Measurements from ENCODE around the gene LITAF.

Gene LITAF

DNA sequence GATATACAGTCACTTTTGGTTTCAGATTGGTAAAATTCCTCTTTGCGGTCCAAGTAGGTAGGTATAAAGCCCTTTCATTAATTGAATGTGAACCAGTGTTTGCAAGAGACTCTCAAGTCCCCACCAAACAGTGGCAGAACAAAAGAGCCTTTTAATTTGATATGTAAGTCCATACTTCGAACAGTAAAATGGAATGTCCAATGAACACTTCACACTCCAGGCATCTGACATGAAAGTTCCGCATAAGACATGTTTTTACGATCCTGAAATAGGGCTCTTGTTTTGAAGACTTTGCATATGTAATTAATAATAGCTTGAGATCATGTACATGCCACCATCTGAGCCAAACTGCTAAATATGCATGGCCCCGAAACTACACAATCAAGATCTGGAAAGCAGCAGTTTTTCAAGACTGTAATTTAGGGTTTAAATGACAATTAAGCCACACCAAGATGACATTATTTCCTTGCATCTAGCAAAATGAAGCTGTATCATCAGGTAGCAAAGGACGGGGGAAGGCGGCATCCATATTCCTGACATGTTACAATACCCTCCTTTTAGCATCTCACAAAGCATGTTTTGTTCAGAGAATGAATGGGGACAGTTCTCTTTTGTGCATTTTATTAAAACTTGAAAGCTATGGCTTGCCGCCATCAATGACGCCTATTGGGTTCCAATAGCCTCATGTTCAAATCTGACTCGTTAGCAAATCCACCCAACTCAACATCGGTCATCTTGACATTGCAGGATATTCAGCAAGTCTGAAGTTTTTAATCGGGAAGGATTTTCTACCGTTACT lies 39.4 kb downstream of the LITAF start:
- no peak for DNase-seq

DNA sequence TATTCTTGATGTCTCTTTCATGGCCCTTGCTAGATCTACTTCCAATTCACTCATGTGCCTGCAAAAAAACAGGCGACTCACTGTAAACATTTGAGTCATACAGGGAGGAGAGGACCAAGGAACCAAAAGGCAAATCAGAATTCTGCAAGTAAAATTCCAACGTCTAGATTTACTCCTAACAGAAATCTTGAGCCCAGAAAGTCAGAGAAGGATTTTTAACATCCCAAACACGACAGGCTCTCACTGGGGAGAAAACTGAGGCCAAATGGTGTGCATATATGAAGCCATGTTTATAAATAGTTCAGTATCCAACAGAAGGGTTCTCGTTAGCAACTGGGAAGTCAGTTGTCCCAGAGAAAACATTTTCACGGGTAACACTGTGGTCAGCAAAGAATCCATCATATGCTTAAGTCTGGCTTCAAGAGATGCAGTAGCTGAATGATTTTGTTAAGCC lies 40.1 kb downstream of the LITAF start:
- no peak for DNase-seq

DNA sequence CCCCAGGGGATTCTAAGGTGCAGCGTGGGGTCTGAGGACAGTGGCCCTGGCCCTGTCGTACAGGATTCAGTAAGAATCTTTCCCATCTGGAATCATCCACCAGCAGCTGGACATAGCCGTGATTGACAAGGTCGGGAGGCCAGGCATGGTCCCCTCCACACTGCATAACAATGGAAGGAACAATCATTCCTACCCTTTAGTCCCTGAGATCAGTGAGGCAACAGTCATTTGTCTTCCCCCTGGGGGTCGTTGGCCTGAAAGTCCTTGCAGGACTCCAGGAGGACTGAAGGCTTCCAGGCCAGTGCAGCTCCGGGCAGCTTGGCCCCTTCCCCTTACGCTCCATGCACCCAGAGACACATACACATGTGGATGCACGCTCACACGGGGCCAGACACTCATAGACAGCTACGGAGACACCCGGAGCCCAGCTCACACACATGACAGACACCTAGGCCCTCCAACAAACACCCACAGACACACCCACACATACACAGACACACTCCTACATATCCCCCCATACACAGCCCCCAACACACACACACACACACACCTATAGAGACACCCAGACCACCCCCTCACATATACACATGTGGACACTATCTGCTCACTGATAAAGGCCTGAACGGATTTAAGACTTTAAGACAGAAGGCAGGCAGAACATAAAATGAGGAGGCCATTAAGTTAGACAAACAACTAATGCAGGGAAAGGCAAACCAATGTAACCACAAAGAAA lies 42.9 kb downstream of the LITAF start:
- DNase-seq, result no peak

DNA sequence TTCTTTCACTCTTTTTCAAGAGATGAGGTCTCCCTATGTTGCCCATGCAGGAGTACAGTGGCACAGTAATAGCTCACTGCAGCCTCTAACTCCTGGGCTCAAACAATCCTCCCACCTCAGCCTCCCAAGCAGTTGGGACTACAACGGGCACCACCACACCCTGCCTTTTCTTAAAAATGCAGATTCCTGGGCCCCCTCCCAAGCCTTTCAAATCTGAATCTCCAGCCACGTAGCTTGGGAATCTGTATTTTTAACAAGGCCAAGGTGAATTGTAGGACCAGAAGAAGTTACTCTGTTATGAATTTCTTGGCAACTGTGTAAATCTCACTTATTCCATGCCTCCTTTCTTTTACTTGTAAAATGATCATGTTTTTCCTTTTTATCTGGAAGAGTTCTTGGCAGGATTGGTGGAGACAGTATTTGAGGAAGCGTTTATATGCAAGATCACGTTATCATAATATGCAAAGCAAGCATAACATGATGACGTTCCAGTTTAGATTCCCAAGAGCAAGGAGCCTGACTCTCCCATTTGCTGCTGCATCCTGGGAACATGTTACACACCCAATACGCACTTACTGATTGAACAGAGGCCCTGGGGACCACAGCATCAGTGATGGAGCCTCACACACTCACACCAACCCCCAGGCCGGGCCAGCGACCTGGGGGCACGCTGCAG lies 44.5 kb downstream of the LITAF start:
- DNase-seq, result no peak

DNA sequence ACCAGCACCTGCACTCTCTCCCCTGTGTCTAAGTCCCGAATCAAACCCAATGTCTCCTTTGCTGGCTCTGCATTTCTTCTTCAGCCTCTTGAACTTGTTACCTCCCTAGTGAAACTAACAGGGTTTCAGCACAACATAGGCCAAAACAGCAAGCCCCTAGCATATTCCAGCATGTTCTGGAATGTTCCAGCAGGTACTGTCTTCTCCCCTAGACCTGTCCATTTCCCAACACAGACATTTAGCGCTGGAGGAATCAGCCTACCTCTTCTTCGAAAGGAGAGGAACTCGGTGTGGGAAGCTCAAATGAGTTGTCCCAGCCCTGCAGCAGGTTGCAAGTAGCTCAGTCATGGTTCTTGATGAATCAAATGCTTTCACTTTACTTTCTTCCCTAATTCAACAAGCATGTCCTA lies 47.1 kb downstream of the LITAF start:
- no peak for DNase-seq

DNA sequence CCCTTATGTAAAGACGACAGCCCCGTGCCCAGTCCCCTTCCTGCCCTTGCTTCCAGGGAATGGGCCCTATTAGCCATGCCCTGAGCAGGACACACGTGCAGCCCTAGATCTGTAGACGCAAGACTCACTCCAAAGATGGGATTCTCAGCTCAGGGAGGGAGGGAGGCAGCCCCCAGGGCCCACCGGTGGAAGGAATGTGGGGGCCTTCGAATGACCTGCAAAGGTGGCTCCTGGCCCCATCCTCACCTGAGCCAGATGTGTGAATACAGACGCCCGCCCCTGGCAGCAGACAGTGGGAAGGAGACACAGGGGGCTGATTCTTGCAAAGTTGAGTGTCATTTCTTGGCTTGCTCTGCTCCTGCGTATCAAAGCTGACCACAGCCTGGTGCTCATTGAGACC lies 47.8 kb downstream of the LITAF start:
- DNase-seq, result no peak

DNA sequence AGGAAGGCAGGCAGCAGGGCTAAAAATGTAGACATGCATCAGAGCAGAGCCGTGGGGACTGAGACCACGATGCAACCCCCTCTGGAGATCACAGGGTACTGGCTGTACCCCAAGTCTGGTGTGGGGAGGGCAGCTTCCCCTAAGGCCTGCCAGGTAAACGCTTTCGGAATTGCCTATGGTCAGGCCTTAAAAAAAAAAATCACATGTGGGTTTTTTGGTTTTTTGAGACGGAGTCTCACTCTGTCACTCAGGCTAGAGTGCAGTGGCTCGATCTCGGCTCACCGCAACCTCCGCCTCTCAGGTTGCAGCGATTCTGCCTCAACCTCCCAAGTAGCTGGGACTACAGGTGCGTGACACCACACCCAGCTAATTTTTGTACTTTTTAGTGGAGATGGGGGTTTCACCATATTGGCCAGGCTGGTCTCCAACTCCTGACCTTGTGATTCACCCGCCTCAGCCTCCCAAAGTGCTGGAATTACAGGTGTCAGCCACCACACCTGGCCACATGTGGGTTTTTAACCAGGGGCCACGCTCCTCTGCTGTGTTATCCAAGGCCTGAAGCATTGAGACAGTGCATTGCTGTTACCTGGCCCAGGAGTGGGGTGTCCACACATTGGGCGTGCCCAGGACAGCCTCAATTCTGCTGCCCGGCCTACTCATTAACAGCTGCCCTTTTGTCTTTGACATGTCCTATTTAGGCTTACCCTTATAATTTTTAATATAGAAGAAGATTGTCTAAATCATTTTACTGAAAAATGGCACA lies 50.4 kb downstream of the LITAF start:
- no peak for DNase-seq

DNA sequence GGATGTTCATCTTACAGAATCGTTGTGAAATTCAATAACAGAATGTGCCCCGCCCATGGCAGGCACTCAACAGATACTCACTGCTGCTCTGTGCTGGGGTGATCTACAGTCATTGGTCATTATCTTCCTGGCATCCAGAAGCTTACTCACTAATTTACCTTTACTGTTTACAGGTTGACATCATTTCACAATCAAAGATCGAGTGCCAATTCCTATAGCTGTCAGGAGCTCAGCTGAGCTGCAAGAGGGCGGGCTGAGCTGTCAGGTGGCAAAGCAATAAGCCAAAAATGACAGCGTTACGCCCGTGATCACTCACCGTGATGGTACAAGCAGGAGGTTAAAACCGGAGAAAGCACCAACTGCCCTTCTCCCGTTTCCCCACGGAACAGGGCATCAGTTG lies 51.2 kb downstream of the LITAF start:
- no peak for DNase-seq

DNA sequence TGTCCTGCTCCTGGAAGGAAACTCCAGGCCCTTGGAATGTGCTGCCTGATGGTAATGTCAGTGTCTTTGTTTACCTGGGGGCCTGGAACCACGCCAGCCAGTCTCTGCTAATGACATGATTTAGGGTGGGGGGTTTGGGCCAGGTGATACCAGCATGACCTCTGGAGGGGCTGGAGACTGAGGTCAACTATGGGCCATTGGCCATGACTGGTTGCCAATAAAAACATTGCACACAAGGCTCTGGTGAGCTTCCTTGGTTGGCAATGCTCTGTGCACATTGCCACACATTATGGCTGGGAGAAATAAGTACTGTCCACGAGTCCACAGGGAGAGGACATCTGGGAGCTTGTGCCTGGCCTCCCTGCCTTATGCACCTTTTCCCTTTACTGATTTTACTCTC lies 52.5 kb downstream of the LITAF start:
- DNase-seq, result no peak

DNA sequence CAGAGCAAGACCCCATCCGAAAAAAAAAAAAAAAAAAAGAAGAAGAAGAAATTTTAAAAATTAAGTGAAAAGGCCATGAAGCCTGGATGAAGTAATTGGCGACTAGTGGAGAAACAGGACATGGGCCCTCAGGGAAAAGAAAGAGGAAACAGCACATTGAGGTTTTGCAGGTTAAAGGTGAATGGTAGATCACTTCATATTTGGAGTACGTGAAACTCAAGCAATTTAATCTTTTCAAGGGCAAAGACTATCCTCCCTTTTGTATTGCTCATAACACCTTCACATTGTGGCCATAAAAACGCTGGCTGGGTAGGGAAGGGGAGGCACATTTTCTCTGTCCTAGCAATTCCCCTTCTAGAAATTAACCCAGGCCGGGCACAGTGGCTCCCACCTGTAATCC lies 53.1 kb downstream of the LITAF start:
- no peak for DNase-seq

DNA sequence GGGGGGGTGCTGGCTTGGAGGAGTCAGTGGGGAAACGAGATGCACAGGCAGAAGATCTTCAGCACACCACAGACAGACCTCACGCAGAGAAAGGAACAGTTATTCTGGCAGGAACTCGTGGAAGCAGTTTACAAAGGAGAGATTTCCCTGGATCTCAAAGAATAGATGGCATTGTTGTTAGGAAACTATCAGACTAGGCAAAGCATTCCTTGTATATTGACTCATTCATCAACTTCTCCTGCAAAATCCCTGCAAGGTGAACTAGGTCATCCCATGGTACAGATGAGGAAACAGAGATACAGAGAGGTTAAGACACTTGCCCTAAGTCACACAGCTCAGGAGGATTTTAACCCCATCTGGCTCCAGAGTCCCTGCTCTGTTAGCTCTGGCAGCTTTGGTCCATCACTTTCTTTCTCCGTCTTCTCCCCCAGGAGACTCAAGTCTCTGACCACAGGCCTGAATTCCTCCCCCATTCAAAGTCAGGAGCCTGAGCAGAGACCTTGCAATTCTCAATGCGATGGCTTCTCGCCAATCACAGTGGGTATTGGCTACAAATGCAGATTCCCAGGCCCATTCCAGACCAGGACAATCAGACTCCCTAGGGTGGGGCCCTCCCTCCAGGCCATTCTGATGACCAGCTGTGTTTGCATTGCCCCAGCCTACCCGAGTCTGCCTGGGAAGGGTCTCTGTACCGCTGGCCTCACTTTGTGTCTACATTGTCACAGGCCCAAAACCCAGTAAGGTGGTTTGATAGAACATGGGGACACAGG lies 56.4 kb downstream of the LITAF start:
- DNase-seq, result no peak

DNA sequence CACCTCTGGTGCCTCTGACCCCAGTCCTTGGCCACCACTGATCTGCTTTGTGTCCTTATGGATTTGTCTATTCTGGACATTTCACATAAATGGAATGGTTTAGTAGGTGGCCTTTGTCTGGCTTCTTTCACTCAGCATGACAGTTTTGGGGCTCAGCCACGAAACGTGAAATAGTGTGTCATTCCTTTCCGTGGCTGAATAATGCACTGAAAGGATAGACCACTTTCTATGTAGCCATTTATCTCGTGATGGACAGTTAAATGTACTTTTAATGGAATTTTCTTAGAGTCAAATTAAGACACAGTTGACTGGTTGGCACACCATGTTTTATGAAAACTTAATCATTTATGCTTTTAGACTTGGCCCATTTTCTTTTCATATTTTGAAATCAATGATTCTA lies 57.4 kb downstream of the LITAF start:
- no peak for DNase-seq

DNA sequence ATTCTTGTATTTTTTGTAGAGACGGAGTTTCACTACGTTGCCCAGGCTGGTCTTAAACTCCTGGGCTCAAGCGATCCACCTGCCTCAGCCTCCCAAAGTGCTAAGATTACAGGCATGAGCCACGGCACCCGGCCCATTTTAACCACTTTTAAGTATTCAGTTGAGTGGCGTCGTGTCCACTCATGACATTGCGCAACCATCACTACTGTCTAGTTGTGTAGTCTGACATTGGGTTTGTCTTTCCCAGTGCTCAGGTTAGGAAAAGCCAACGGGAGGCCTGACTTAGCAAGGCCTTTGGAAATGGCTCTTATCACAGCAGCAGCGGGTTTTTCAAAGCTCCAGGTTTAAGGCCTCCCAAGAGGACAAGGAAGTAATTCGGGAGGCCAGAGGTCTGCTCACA lies 58.7 kb downstream of the LITAF start:
- DNase-seq, result no peak

DNA sequence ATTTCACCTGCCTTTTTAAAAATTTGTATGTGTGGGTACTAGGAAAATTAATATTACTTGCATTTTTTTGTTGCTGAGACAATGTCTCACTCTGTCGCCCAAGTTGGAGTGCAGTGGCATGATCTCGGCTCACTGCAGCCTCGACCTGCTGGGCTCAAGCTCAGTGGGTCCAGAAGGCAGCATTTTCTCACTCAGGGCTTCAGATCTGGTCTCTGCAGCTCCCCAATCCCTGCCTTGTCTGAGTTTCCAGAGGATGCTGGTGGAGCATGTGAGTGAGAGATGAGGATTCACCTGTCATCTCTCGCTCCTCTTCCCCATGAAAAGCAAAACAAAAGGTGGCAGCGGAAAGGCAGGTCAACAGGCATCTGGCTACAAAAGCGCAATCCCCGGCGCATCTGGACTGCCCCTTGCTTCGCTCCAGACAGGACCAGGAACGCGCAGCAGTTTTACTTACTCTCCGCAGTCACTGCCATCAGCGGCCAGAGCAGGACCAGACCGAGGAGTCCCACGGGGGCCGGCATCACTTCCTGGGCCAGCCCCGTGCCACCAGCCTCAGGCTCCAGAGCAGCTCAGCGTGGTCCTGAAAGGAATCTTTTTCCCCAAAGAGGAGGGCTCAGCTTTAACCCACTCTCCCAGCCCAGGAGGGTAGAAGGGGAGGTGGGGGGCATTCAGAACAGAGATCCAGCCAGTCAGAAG lies 59.9 kb downstream of the LITAF start:
- DNase-seq, result no peak

DNA sequence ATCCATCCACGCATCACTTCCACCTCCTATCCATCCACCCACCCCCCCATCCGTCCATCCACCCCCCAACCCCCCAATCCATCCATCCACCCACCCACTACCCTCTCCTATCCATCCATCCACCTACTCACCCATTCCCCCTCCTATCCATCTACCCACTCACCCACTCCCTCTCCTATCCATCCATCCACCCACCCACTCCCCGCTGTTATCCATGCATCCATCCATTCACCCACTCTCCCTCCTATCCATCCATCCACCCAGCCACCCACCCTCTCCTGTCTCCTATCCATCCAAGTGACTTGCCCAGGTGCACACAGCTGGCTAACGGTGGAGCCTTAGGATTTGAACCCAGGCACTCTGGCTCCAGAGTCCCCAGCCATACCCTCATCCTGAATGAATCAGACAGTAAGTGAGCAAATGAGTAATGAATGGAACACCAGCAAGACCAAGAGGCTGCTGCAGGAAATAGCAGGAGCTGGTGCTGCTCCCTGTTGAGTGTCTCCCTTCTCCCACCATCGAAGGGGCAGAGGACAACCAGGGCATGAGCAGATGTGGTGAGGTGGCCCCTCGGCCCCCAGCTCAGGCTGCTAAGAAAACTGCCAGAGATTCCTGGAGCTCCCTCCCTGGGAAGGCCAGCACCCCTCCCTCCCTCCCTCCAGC lies 62.5 kb downstream of the LITAF start:
- DNase-seq, result no peak

DNA sequence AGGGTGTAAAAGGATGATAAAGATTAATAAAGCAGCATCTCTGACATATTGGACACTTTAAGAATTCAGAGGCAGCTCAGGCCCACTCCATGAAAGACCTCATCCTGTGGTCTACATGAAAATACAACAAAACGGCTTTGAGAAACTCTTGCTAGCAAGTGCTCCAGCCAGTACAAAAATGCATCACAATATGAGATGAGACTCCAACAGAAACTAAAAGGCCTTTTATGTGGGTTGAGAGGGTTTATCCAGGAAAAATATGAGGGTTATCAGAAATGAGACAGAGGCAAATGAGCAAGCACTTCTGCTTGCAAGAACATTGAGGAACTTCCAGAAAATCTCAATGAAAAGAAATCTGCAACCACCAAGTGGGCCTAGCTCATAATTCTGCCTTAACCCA lies 65.7 kb downstream of the LITAF start:
- no peak for DNase-seq

DNA sequence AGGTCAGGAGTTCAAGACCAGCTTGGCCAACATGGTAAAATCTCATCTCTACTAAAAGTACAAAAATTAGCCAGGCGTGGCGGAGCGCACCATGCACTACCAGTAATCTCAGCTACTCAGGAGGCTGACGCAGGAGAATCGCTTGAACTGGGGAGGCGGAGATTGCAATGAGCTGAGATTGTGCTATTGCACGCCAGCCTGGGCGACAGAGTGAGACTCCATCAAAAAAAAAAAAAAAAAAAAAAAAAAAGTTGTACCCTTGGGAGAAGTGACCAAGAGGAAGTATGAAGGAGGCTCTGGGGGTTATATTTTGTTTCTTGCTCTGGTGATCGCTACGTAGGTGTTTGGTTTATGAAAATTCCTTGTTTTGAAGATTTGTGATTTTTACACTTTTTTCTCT lies 66.3 kb downstream of the LITAF start:
- no peak for DNase-seq

DNA sequence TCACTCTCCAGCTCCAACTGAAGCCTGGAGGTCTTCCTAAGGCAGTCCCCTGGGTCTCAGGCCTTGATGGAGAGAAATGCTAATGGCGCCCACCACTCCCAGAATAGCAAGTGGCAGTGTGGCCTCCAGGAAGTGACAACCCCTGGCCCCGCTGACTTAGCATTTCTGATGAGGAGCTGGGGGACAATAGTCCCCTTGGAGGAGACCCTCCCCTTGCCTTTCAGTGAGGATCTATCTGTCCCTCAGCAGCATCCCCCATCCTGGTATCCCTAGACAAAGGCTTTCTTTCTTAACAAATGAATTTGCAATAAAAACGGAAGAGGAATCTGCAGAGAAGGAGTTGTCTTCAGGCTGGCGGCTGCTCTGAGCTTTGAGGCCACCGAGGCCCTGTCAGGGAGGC lies 68.8 kb downstream of the LITAF start:
- DNase-seq, result no peak

DNA sequence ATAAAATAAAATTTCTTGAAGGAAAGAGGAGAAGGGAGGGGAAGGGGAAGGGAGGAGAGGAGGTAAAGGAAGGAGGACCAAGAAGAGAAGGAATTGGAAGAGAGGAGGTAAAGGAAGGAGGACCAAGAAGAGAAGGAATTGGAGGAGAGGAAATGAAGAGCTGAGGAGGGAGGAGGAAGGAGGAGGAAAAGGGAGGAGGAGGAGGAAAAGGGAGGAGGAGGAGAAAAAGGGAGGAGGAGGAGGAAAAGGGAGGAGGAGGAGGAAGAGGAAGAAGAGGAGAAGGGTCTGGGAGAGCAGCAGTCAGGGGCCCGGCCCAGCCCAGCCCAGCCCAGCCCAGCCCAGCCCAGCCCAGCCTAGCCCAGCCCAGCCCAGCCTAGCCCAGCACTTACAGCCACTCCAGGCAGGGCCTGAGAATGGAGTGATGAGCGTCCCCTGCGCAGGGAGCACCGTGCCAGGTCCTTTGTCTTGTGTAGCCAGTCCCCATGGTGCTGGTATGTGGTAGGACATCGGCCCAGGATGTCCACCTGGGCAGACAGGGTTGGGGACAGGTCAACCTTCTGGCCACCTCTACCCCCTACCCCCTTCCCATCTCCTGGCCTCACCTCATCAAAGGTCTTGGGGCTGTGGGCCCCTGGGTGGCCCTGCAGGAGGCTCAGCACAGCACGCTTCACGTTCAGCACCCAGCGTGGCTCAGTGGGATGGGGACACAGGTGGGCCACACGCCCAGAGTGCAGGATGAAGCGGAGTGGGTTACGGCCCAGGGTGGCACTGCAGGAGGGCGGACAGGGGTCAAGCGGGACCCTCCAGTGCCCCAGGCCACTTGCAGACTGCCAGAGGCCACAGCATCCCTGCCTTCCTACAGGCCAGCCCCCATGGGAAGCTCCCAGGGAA lies 70.9 kb downstream of the LITAF start:
- no peak for DNase-seq

DNA sequence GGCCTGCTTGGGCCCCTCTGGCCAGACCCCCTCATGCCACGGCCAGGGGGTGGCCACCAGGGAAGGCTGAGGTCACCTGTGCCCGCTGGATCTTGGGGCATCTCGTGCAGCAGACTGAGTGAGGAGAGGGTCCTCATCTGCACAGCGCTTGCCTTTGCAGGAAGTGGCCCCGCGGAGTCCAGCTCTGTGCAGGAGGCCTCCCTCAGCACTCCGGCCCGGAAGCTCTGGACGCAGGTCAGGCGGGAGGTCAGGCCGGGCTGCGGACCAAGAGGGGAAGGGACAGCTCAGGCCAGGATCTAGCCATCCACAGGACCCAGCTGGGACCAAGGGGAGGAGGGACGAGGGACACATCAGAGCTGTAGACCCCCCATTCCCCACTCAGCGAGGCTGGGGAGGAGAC lies 72.4 kb downstream of the LITAF start:
- no peak for DNase-seq
